GM18951 (cell line): Measurements from ENCODE around the gene BRINP2.

ENCODE experiments used
- POLR2A ChIP-seq: IDR thresholded peaks from 4 replicates; pipeline ENCODE4 v1.6.1; 2011; ENCODE audit warnings: mild to moderate bottlenecking; ENCODE audit not compliant: insufficient read length, insufficient read depth; ENCODE audit errors: extremely low read depth
- in situ Hi-C: fragments of 300-500 bp; cut with MboI; formaldehyde crosslinking; loops from one replicate; pipeline ENCODE4 v1.12.0; 2022; ENCODE audit warnings: low sequenced_read_pairs, mixed read lengths, inconsistent platforms; ENCODE audit not compliant: unreplicated experiment

Gene BRINP2

DNA sequence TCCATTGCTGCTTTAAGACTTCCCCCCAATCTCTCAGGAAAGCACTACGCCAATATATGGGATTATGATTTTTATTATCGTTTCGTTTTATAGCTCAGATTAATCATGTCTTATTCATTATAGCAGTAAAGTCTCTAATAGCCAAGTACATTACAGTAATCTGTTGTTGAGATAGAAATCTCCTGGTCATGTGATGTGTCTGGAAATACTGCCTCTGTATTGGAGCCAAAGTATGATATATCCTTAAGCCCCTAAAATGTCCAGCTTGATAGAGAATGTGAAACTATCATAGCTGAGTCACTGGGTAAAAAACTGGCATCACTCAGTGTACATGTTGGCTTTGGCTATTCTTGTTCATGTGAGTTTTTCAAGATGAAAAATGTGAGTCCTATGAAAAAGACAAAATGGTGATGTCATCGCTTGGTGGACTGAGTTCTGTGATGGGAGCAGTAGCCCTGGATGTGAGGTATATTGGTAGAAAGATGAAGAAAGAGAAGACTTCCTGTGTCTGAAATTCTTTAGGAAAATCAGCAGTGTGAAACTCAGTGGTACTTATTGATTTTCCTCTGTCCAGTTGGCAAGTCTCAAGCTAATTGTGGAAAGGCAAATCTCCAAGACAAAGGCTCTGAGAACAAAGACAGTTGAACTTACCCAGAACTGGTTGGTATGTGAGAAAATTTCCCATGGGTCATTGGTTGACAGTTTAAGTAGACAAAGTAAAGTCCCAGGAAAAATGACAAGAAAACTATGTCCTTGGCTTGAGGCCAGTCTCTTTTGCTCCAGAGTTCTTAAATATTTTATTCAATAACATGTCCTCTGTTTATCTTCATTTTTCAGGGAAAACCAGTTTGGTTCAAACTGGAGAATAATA lies 76.2 kb downstream of the BRINP2 start:
- no peak for TF ChIP-seq POLR2A
- in situ Hi-C loops, result no loop called here

GRCh38 chr1:177247623-177248176 lies 76.9 kb downstream of the BRINP2 start:
- in situ Hi-C loops, result no loop called here
- TF ChIP-seq POLR2A, result no peak

- in situ Hi-C loops, result no loop called here
These were observed 77.5 kb downstream of the BRINP2 start for GRCh38 chr1:177248258-177248657.

DNA sequence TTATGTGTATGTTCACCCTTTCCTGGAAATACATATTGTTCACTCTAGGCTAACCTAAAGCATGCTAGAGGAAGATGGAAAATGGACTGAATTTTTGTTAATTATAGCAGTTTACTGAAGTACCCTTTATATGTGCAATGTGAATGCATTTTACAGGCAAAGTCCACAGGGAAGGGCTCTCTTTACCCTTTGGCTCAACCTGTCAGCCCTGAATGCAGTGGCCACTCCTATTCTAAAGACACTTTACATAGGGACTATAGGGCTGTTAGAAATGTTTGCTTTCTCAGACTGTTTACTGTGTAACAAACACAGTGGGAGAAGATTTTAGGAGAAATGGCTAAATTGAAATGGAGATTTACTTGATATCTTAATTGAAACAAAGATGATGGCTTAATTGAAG lies 78.5 kb downstream of the BRINP2 start:
- in situ Hi-C loops, result no loop called here
- TF ChIP-seq POLR2A, result no peak

More at GRCh38 chr1:177248258-177248657, 77.5 kb downstream of the BRINP2 start:
- TF ChIP-seq POLR2A, result no peak

GRCh38 chr1:177252877-177253276 lies 82.1 kb downstream of the BRINP2 start:
- no peak for TF ChIP-seq POLR2A
- in situ Hi-C loops, result no loop called here

DNA sequence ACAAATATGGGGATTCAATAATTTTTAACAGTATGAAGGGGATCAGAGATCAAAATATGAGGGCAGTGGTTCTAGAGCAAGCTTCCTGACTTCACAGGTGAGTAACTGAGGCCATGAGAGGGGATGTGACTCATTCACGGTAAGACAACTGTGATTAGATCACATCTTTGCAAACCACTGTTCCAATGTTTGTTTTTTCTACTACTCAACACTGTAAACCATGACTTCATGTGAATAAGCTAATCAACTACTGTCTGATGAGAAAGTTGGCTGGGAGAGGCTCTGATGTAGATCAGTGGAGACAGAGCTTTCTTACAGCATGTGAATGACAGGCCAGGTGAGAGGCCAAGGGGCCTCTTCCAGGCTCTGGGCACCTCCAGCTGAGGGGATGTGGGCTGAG lies 84.7 kb downstream of the BRINP2 start:
- in situ Hi-C loops, result no loop called here
- no peak for TF ChIP-seq POLR2A

DNA sequence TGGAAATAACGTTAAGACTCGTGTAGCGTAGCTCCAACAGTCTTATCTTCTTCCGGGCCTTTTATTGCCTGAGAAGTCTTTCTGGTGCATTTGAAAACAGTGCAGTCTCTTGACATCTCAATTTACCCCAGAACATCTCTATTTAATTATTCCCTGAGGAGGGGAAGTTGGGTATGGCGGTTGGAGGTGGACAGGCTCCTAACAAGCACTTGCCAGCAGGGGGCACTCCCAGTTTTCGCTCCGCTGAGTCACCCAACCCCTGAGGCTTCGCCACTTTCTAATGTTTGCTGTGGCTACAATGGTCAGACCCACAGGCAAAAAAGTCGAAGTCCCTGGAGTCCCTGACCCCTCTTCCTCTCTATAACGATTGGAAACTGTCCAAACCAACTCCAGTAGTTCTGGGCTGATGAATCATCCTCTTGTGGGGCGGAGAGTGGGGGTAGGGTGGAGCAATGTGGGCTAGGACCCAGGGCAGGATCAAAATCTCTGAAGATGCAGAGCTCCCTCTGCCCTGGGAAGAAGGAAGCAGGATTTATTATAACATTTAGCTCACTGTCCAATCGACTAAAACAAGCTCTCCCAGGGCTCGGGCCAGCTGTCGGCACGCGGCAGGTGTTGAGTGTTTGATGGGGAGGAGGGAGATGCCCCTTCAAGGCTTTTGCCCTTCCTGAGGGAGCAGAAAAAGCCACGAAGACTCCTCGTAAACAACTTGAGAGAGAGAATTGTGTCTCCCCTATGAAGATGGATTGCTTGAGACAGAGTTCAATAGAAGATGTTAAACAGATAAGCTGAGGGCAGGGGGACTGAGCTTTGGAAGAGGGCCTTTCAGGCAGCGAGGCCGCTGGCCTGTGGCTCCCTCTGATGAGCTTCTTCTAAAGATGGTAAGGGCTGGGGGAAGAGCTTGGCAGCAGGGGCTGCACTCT lies 85.7 kb downstream of the BRINP2 start:
- TF ChIP-seq POLR2A, result no peak
- in situ Hi-C loops, result no loop called here

DNA sequence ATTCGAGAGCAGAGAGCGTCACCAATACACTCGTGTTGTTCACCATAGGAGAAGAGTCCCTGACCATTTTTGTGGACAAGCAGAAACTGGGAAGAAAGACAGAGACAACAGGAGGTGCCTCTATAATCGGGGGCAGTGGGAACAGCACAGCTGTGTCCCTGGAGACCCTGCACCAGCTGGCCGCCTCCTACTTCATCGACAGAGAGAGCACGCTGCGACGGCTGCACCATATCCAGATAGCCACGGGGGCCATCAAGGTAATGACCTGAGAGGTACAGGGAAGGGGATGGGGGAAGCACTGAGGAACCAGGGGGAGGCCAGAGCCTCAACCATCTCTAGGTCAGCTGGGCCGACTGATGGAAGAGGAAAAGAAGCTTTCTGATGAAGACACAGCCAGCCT lies 86.4 kb downstream of the BRINP2 start:
- in situ Hi-C loops, result no loop called here
- no peak for TF ChIP-seq POLR2A

- no peak for TF ChIP-seq POLR2A
- in situ Hi-C loops, result no loop called here
These were observed 86.8 kb downstream of the BRINP2 start for GRCh38 chr1:177257576-177257975.

DNA sequence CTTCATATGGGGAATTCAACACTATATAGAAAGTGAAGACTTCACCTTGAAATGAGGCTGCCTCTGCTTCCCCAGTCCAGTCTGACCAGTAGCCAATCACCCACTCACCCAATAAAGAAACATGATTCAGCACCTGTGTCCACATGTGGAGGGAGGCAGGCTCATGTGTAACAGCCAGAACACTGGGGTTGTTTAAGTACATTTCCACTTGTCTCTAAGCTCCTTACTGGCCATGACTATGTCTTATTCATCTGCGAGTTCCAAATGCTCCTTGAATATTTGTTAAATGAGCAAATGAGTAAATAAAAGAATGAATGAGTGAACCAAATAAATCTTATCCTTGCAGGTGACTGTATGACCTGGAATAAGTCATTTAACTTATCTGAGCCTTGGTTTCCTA lies 100.1 kb downstream of the BRINP2 start:
- TF ChIP-seq POLR2A, result no peak
- in situ Hi-C loops, result no loop called here

DNA sequence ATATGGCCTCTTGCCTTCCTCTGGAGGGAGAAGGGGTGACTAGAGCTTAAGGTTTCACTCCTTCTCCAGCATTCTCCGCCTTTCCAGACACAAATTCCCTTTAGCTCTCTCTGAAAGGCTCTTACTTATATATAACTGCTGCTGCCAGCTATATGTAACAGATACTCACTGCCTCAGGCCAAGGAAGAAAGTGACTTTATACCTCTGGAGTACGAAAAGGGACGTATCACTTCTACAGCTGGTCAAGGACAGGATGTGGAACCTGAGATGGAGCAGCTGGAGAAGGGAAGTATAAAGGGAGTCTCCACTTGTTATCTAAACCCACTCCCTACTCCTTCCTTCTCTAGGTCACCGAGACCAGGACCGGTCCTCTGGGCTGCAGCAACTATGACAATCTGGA lies 102.4 kb downstream of the BRINP2 start:
- in situ Hi-C loops, result no loop called here
- no peak for TF ChIP-seq POLR2A

DNA sequence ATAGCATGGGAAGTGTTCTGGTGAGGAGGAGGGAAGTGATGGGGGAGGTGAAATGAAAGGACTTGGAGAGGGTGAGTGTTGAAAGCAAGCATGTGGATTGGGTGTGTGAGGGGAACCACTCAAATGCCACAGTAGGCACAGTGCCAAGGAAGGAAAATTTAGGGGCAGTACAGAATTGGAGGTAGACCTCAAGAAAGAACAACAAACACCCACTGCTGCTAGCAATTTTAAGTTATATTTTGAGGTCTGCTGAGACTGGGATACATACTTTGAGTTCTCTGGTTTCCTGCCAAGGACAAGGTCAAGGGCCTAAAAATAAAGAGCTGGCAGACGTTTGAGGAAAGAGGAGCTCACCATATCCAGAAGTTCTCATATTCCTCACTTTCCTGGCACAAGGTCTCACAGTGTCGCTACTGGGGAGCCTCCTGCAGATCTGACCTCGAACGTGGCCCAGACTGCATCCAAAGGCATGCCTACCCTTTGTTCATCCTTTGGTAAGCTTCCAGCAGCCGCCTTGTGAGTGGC lies 104.0 kb downstream of the BRINP2 start:
- no peak for TF ChIP-seq POLR2A
- in situ Hi-C loops, result no loop called here

- in situ Hi-C loops, result no loop called here
- TF ChIP-seq POLR2A, result no peak
These were observed 105.0 kb downstream of the BRINP2 start for GRCh38 chr1:177275736-177276135.

DNA sequence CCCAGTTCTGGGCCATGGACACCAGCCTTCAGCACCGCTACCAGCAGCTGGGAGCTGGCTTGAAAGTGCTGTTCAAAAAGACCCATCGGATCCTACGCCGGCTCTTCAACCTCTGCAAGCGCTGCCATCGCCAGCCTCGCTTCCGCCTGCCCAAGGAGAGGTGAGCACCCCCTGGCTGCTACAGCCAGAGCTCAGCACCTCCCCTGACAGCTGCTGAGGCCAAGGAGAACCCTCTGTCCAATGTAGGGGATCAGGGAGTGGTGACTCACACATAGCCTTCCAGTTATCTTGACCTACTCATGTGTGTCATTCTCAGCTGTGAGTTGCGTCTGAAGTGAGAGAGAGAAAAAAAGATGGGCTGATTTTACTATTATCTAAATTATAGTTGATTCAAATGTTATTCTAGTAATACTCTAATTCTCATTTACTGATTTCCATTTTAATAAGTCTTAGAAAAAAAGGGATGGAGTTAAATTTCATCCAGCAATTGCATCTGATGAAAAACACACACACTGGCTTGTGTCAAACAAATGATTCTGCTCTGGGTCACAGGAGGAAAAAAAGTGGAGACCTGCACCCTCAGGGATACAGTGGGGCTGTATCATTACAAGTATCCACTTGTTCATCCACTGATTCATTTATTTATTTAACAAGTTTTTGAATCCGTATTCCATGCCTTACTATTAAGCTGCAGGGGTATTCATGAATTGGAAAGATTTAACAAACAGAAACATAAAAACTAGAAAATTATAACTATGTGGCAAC lies 108.0 kb downstream of the BRINP2 start:
- no peak for TF ChIP-seq POLR2A

More for the DNA sequence above, 108.0 kb downstream of the BRINP2 start:
- in situ Hi-C loops, result no loop called here
